Hypothalamus (tissue), 51 donors: ENCODE measurements around the gene SBF1.
A peak's percentile ranks its signal among the peaks of the same experiment; 100 is the strongest.

Source experiments
- DNase-seq, 51 donors: peaks; one replicate each; lab custom pipeline; 2025; lab: John Stamatoyannopoulos, UW

SBF1 gene

GRCh38 chr22:50469377-50470305 is 5.2 kb downstream of the SBF1 start:
- peak in 3 of 51 donors; percentile 4 to 15 (median 5) for DNase-seq

- DNase-seq: no peak
These were observed 6.2 kb downstream of the SBF1 start for GRCh38 chr22:50468626-50469025.

- DNase-seq: no peak
These were observed 6.9 kb downstream of the SBF1 start for GRCh38 chr22:50467773-50468440.

GRCh38 chr22:50467341-50467740 is 7.5 kb downstream of the SBF1 start:
- DNase-seq: no peak

- DNase-seq: no peak
These were observed 9.5 kb downstream of the SBF1 start for GRCh38 chr22:50465066-50465930.

GRCh38 chr22:50464451-50464850 is 10.4 kb downstream of the SBF1 start:
- no peak for DNase-seq

- no peak for DNase-seq
These were observed 11.5 kb downstream of the SBF1 start for GRCh38 chr22:50463188-50463900.

GRCh38 chr22:50461979-50462540 is 12.8 kb downstream of the SBF1 start:
- no peak for DNase-seq

- DNase-seq: no peak
These were observed 13.3 kb downstream of the SBF1 start for GRCh38 chr22:50461536-50461935.

GRCh38 chr22:50460938-50461337 is 13.9 kb downstream of the SBF1 start:
- no peak for DNase-seq

- DNase-seq: no peak
These were observed 15.2 kb downstream of the SBF1 start for GRCh38 chr22:50459496-50460140.

GRCh38 chr22:50459016-50459415 is 15.8 kb downstream of the SBF1 start:
- DNase-seq: no peak

- no peak for DNase-seq
These were observed 18.2 kb downstream of the SBF1 start for GRCh38 chr22:50456466-50457234.

- DNase-seq: no peak
These were observed 18.8 kb downstream of the SBF1 start for GRCh38 chr22:50456026-50456425.

- no peak for DNase-seq
These were observed 19.6 kb downstream of the SBF1 start for GRCh38 chr22:50455201-50455600.

GRCh38 chr22:50454556-50455075 is 20.2 kb downstream of the SBF1 start:
- DNase-seq: no peak

GRCh38 chr22:50452649-50453048 is 22.2 kb downstream of the SBF1 start:
- DNase-seq: no peak
